Panc1 (cell line): ENCODE measurements around the gene SHANK2.

Experiments used
- CTCF ChIP-seq: fragments of 450-650 bp; IDR thresholded peaks from 2 replicates; pipeline ENCODE4 v1.5.1; 2017; ENCODE audit warnings: mild to moderate bottlenecking
- POLR2AphosphoS5 ChIP-seq: IDR thresholded peaks from 2 replicates; pipeline ENCODE4 v1.6.1; 2012; ENCODE audit warnings: mild to moderate bottlenecking, low read depth, low read length, moderate library complexity
- SIN3A ChIP-seq: IDR thresholded peaks from 2 replicates; pipeline ENCODE4 v1.6.1; 2012; ENCODE audit warnings: low read depth, mild to moderate bottlenecking, low read length, moderate library complexity, borderline replicate concordance; ENCODE audit not compliant: insufficient read depth
- TCF7L2 ChIP-seq: IDR thresholded peaks from 2 replicates; pipeline ENCODE4 v1.6.1; 2011; ENCODE audit warnings: mild to moderate bottlenecking, low read depth, low read length, inconsistent platforms

- TF ChIP-seq CTCF: no peak
- no peak for TF ChIP-seq SIN3A
- TF ChIP-seq POLR2AphosphoS5: no peak
- TF ChIP-seq TCF7L2: no peak
These were observed 29.9 kb downstream of the SHANK2 start for GRCh38 chr11:71222318-71223080.
